A549 (cell line): ENCODE results near the gene CFI. TPM values are rescaled to one million over a fixed set of nuclear protein-coding genes. Genes with fewer than 3 reads are reported as not detected.

ENCODE experiments used
- ATAC-seq, 2 experiments: fragments of 200-7000 bp in 1 of 2; fragments of >200 bp in 1 of 2; cut with Nextera tagmentation in 1 of 2; cut with Tn5 transposase in 1 of 2; 3 replicates each; pipeline versions ENCODE4 v1.8.0 to v1.9.1; 2018 to 2020; ENCODE audit warnings: mild to moderate bottlenecking in 1 of 2, moderate library complexity in 1 of 2
- CTCF ChIA-PET: fragments of 300-600 bp; sonication (Branson Sonifier 250); formaldehyde crosslinking; extraction: SDS; loops from one replicate; lab custom pipeline; 2021; ENCODE audit warnings: antibody characterized with exemption, inconsistent platforms; lab: Yijun Ruan, JAX
- POLR2A ChIA-PET: fragments of 350-600 bp; formaldehyde crosslinking; extraction: SDS; loops from one replicate; lab custom pipeline; 2021; ENCODE audit warnings: antibody characterized with exemption, inconsistent platforms; lab: Yijun Ruan, JAX
- DNase-seq, 2 experiments: peaks; one replicate each; pipeline versions ENCODE4 v3.0.0 to v3.0.0-alpha.2; 2011 to 2016; ENCODE audit warnings: low read depth in 1 of 2, low spot score in 1 of 2
- FAIRE-seq: peaks from 2 replicates; lab custom pipeline; 2011; peaks lifted over from hg19 to GRCh38; lab: Jason Lieb, UNC
- H3K27ac ChIP-seq, 2 experiments: fragments of >200 bp; sonication (Bioruptor Twin); formaldehyde crosslinking; 3 replicates each; pipeline ENCODE4 v1.5.1; 2016 to 2017
- H3K4me1 ChIP-seq: fragments of >200 bp; sonication (Bioruptor Twin); formaldehyde crosslinking; 3 replicates; pipeline ENCODE4 v1.6.1; 2016
- H3K4me2 ChIP-seq: fragments of >200 bp; sonication (Bioruptor Twin); formaldehyde crosslinking; 3 replicates; pipeline ENCODE4 v1.6.1; 2016
- H3K4me3 ChIP-seq: fragments of >200 bp; sonication (Bioruptor Twin); formaldehyde crosslinking; 3 replicates; pipeline ENCODE4 v1.5.1; 2016
- H3K9me3 ChIP-seq: fragments of >200 bp; sonication (Bioruptor Twin); formaldehyde crosslinking; 3 replicates; pipeline ENCODE4 v1.6.1; 2016
- ATOH8 ChIP-seq: fragments of 250-450 bp; sonication (Bioruptor Pico); IDR thresholded peaks from 2 replicates; pipeline ENCODE4 v1.5.0; 2020; ENCODE audit warnings: low read depth, mild to moderate bottlenecking, moderate library complexity
- CTCF ChIP-seq: fragments of >200 bp; sonication (Bioruptor Twin); formaldehyde crosslinking; IDR thresholded peaks from 3 replicates; pipeline ENCODE4 v1.5.1; 2016
- EHMT2 ChIP-seq: fragments of 200-600 bp; sonication (generic); IDR thresholded peaks from 2 replicates; pipeline ENCODE4 v1.6.1; 2016; ENCODE audit warnings: antibody characterized with exemption, low read depth, mild to moderate bottlenecking, moderate library complexity
- ELK1 ChIP-seq: fragments of 150-350 bp; IDR thresholded peaks from 2 replicates; pipeline ENCODE4 v1.6.1; 2014; ENCODE audit warnings: low read depth, mild to moderate bottlenecking, low read length
- FOSB ChIP-seq: fragments of 250-450 bp; sonication (Bioruptor Pico); IDR thresholded peaks from 2 replicates; pipeline ENCODE4 v1.5.0; 2020; ENCODE audit warnings: mild to moderate bottlenecking, moderate library complexity
- FOSL2 ChIP-seq, 2 experiments: fragments of 450-650 bp in 1 of 2; fragments of >200 bp in 1 of 2; sonication (Bioruptor Twin) in 1 of 2; formaldehyde crosslinking; IDR thresholded peaks; 2 replicates each; pipeline versions ENCODE4 v1.5.0 to v1.6.1; 2016 to 2020; ENCODE audit warnings: mild to moderate bottlenecking in 1 of 2, moderate library complexity in 1 of 2
- HDAC2 ChIP-seq: fragments of 200-600 bp; sonication (generic); IDR thresholded peaks from 2 replicates; pipeline ENCODE4 v1.6.1; 2016
- HES2 ChIP-seq: fragments of >200 bp; sonication (Bioruptor Twin); formaldehyde crosslinking; IDR thresholded peaks from 2 replicates; pipeline ENCODE4 v1.6.1; 2016
- JUN ChIP-seq, 2 experiments: fragments of >200 bp; sonication (Bioruptor Twin); formaldehyde crosslinking; IDR thresholded peaks; 2 replicates in 1 of 2; 3 replicates in 1 of 2; pipeline ENCODE4 v1.6.1; 2016 to 2017
- MAX ChIP-seq: IDR thresholded peaks from 2 replicates; pipeline ENCODE4 v1.6.1; 2012
- MAZ ChIP-seq: fragments of 150-350 bp; IDR thresholded peaks from 2 replicates; pipeline ENCODE4 v1.6.1; 2014; ENCODE audit warnings: antibody characterized with exemption, low read depth, low read length, borderline replicate concordance
- PBX3 ChIP-seq: IDR thresholded peaks from 2 replicates; pipeline ENCODE4 v1.6.1; 2012
- POLR2AphosphoS2 ChIP-seq: conservative IDR thresholded peaks from 2 replicates; pipeline ENCODE4 v1.6.1; 2012; ENCODE audit warnings: low read length, improper control_type of control experiment, inconsistent platforms
- RAD21 ChIP-seq, 2 experiments: fragments of >200 bp in 1 of 2; sonication (Bioruptor Twin) in 1 of 2; formaldehyde crosslinking in 1 of 2; IDR thresholded peaks in 1 of 2; conservative IDR thresholded peaks in 1 of 2; 2 replicates in 1 of 2; 3 replicates in 1 of 2; pipeline ENCODE4 v1.6.1; 2012 to 2018; ENCODE audit warnings: inconsistent platforms in 1 of 2
- RFX5 ChIP-seq: fragments of 450-650 bp; IDR thresholded peaks from 2 replicates; pipeline ENCODE4 v1.7.1; 2014; ENCODE audit warnings: antibody characterized with exemption, mild to moderate bottlenecking, moderate library complexity
- RNF2 ChIP-seq: fragments of 200-600 bp; sonication (generic); IDR thresholded peaks from 2 replicates; pipeline ENCODE4 v1.6.1; 2016; ENCODE audit warnings: low read depth, mild to moderate bottlenecking, antibody characterized with exemption, moderate library complexity, borderline replicate concordance
- SREBF2 ChIP-seq: fragments of 450-650 bp; IDR thresholded peaks from 2 replicates; pipeline ENCODE4 v1.6.1; 2014; ENCODE audit warnings: mild to moderate bottlenecking, moderate library complexity
- USF2 ChIP-seq: fragments of 450-650 bp; IDR thresholded peaks from 2 replicates; pipeline ENCODE4 v1.6.1; 2014; ENCODE audit warnings: antibody characterized with exemption
- WGBS: methylation state at CpG from one replicate; pipeline ENCODE4 v1.1.6; 2017; ENCODE audit errors: missing lambda C conversion rate; 5-methylcytosine and 5-hydroxymethylcytosine counted together
- polyA plus RNA-seq, 4 experiments: library from polyadenylated mRNA; depleted of rRNA in 3 of 4; stranded (reverse); fragments of >200 nt; fragmentation: RNase III in 1 of 4; extraction: RNeasy Plus Mini Kit Qiagen cat#74134 plus additional on column Dnase treatment in 1 of 4; gene quantifications; 2 replicates in 3 of 4; 3 replicates in 1 of 4; pipeline ENCODE4 v1.2.3, GENCODE V29; 2011 to 2017

Gene CFI
- polyA plus RNA-seq, 2 of the 4 experiments (the other 2 are of a cell fraction): 2.6 to 2.8 TPM

GRCh38 chr4:109752525-109752924 lies 49.3 kb downstream of the CFI start:
- ATAC-seq (no peak), FAIRE-seq (no peak)

More at GRCh38 chr4:109752525-109752924, 49.3 kb downstream of the CFI start:
- Histone ChIP-seq H3K9me3 (no peaks in the 10 kb centered on the region), H3K4me2 (no peak overlapping the region), H3K27ac (no peak overlapping the region), H3K4me1 (no peaks in the 10 kb centered on the region), H3K4me3 (no peak overlapping the region)
- DNase-seq: no peak
- ChIA-PET CTCF (no interaction called here), POLR2A (no interaction called here)
- TF ChIP-seq EHMT2 (no peak), MAZ (no peak), PBX3 (no peak), RNF2 (no peak), ATOH8 (CRISPR knock-in tag) (no peak), JUN (IDR thresholded peaks at IDR 0.05) (no peak), CTCF (no peak), HDAC2 (no peak), ELK1 (no peak), MAX (no peak), USF2 (no peak), RAD21 (conservative IDR thresholded peaks at IDR 0.05 in 1 of 2, IDR thresholded peaks at IDR 0.05 in 1 of 2) (no peak), POLR2AphosphoS2 (no peak), FOSB (CRISPR knock-in tag) (no peak), SREBF2 (no peak), HES2 (no peak), FOSL2 (IDR thresholded peaks at IDR 0.05) (no peak), FOSL2 (CRISPR knock-in tag; IDR thresholded peaks at IDR 0.05) (no peak), RFX5 (no peak)
- 0% methylated on average over 1 of the region's 1 CpG for WGBS
